ENCODE results near the gene ACKR3. TPM values are rescaled to one million over a fixed set of nuclear protein-coding genes. Genes with fewer than 3 reads are reported as not detected.
A peak's percentile ranks its signal among the peaks of the same experiment; 100 is the strongest.

ACKR3 gene
- polyA plus RNA-seq (2012; ENCODE audit: missing spikeins), result 8.4 TPM

GRCh38 chr2:236569573-236569973 lies at the start of gene ACKR3:
Gene ACKR3 (plus strand): TSS chr2:236569825. CDS start chr2:236580466, 10,641 bp downstream.
- peak; percentile 75 for TF ChIP-seq POLR2AphosphoS5 (IDR thresholded peaks at IDR 0.05; ENCODE audit: low read depth, low read length)
- peak; percentile 81 for TF ChIP-seq POLR2A (IDR thresholded peaks at IDR 0.05; ENCODE audit: low read depth, low read length)
- TF ChIP-seq TAF1 (IDR thresholded peaks at IDR 0.05; ENCODE audit: borderline replicate concordance, low read depth, low read length), result peak; percentile 45; the same call in 1 of the 2 replicates
- DNase-seq (ENCODE audit: insufficient read length) (peak; percentile 63), FAIRE-seq (peak; percentile 99)

GRCh38 chr2:236521556-236521955 lies 48.1 kb upstream of the ACKR3 start:
- FAIRE-seq (no peak), DNase-seq (ENCODE audit: insufficient read length) (no peak)
- no peak for TF ChIP-seq POLR2AphosphoS5 (IDR thresholded peaks at IDR 0.05; ENCODE audit: low read depth, low read length)
- no peak for TF ChIP-seq TAF1 (IDR thresholded peaks at IDR 0.05; ENCODE audit: borderline replicate concordance, low read depth, low read length)
- no peak for TF ChIP-seq POLR2A (IDR thresholded peaks at IDR 0.05; ENCODE audit: low read depth, low read length)

DNA sequence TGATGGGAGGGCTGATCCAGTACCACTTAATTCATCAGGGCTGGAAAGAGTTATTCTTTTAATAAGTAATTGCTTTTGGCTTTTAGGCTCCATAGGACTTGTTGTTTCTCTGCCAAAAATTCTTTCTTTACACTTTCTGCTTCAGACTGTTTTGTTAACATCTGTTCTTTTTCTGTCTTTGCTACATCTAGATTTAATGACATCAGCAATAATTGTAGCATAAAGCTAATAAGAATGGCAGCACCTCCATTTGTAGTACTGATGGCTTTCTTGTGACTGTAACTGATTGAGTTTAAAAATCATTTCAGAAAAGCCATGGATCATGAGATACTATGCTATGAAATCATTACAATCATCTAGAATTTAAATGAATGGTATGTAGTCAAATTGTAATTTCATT lies 46.4 kb upstream of the ACKR3 start:
- no peak for TF ChIP-seq POLR2A (IDR thresholded peaks at IDR 0.05; ENCODE audit: low read depth, low read length)
- no peak for TF ChIP-seq POLR2AphosphoS5 (IDR thresholded peaks at IDR 0.05; ENCODE audit: low read depth, low read length)
- TF ChIP-seq TAF1 (IDR thresholded peaks at IDR 0.05; ENCODE audit: borderline replicate concordance, low read depth, low read length), result no peak
- DNase-seq (ENCODE audit: insufficient read length) (no peak), FAIRE-seq (no peak)

DNA sequence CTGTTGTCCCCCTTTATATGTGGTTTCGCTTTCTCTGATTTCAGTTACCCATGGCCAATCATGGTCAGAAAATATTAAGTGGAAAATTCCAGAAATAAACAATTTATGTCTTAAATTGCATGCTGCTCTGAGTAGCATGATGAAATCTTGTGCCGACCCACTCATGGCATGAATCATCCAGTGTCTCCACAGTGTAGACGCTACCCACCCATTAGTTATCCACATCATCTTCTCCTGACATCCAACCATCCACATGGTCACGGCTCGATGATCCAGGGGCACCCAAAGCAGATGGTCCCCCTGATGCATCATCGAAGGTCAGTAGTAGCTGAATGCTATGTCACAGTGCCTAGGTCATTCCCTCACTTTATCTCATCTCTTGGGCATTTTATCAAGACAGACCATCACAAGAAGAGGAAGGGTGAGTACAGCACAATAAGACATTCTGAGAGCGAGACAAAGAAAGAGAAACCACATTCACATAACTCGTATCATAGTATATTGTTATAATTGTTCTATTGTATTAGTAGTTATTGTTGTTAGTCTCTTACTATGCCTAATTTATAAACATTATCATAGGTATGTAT lies 44.1 kb upstream of the ACKR3 start:
- no peak for FAIRE-seq
- no peak for DNase-seq (ENCODE audit: insufficient read length)
- no peak for TF ChIP-seq POLR2AphosphoS5 (IDR thresholded peaks at IDR 0.05; ENCODE audit: low read depth, low read length)
- TF ChIP-seq TAF1 (IDR thresholded peaks at IDR 0.05; ENCODE audit: borderline replicate concordance, low read depth, low read length), result no peak
- TF ChIP-seq POLR2A (IDR thresholded peaks at IDR 0.05; ENCODE audit: low read depth, low read length), result no peak

GRCh38 chr2:236526455-236527158 lies 43.0 kb upstream of the ACKR3 start:
- no peak for TF ChIP-seq TAF1 (IDR thresholded peaks at IDR 0.05; ENCODE audit: borderline replicate concordance, low read depth, low read length)
- TF ChIP-seq POLR2A (IDR thresholded peaks at IDR 0.05; ENCODE audit: low read depth, low read length), result no peak
- TF ChIP-seq POLR2AphosphoS5 (IDR thresholded peaks at IDR 0.05; ENCODE audit: low read depth, low read length), result no peak
- FAIRE-seq (no peak), DNase-seq (ENCODE audit: insufficient read length) (no peak)

DNA sequence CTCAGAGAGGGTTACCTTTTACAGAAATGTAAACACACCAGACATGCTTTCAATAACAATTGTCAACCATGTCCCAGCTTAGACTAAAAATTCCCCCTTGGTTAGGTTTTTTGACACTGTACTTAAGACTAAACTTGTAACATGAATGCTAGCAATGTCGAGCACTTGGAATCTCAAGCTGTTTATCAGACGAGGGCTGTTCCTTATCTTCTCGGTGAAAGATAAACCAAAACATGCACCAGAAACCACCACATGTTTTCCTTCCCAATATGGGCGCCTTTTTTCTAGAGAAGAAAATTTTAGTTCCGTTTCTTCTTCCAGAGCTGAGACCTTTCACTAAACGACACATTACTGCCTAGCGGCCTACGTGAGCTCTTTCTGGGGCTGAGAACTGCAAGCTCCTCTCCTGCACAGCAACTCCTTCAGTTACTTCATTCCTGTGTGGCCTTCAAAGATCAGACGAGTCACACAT lies 42.4 kb upstream of the ACKR3 start:
- DNase-seq (ENCODE audit: insufficient read length), result no peak
- FAIRE-seq, result no peak

DNA sequence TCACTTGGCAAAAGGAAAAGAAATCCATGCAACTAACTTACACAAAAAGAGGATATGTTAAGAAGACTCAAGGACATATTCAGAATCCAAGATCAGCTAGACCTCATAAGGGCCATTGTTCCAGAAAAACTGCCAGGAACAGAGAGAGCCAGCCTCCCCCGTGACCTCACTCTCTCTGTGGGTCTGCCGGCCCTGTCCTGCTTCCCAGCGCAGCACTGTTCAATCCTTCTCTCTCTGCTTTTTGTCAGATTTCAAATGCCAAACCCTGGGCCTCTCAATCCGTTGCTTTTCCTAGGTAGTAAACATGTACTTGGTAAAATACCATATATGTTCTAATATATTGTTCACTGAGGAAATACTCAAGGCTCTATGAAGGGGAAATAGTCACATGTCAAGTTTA lies 40.0 kb upstream of the ACKR3 start:
- FAIRE-seq (no peak), DNase-seq (ENCODE audit: insufficient read length) (no peak)
- TF ChIP-seq POLR2AphosphoS5 (IDR thresholded peaks at IDR 0.05; ENCODE audit: low read depth, low read length) (no peak), POLR2A (IDR thresholded peaks at IDR 0.05; ENCODE audit: low read depth, low read length) (no peak), TAF1 (IDR thresholded peaks at IDR 0.05; ENCODE audit: borderline replicate concordance, low read depth, low read length) (no peak)

More for the DNA sequence above, 42.4 kb upstream of the ACKR3 start:
- TF ChIP-seq POLR2A (IDR thresholded peaks at IDR 0.05; ENCODE audit: low read depth, low read length) (no peak), POLR2AphosphoS5 (IDR thresholded peaks at IDR 0.05; ENCODE audit: low read depth, low read length) (no peak), TAF1 (IDR thresholded peaks at IDR 0.05; ENCODE audit: borderline replicate concordance, low read depth, low read length) (no peak)

- no peak for FAIRE-seq
- no peak for TF ChIP-seq POLR2A (IDR thresholded peaks at IDR 0.05; ENCODE audit: low read depth, low read length)
- no peak for TF ChIP-seq TAF1 (IDR thresholded peaks at IDR 0.05; ENCODE audit: borderline replicate concordance, low read depth, low read length)
- no peak for TF ChIP-seq POLR2AphosphoS5 (IDR thresholded peaks at IDR 0.05; ENCODE audit: low read depth, low read length)
Measured at GRCh38 chr2:236530512-236530911, 39.1 kb upstream of the ACKR3 start.

GRCh38 chr2:236531195-236531594 lies 38.4 kb upstream of the ACKR3 start:
- no peak for FAIRE-seq
- no peak for DNase-seq (ENCODE audit: insufficient read length)
- TF ChIP-seq TAF1 (IDR thresholded peaks at IDR 0.05; ENCODE audit: borderline replicate concordance, low read depth, low read length) (no peak), POLR2A (IDR thresholded peaks at IDR 0.05; ENCODE audit: low read depth, low read length) (no peak), POLR2AphosphoS5 (IDR thresholded peaks at IDR 0.05; ENCODE audit: low read depth, low read length) (no peak)

More at GRCh38 chr2:236530512-236530911, 39.1 kb upstream of the ACKR3 start:
- no peak for DNase-seq (ENCODE audit: insufficient read length)

DNA sequence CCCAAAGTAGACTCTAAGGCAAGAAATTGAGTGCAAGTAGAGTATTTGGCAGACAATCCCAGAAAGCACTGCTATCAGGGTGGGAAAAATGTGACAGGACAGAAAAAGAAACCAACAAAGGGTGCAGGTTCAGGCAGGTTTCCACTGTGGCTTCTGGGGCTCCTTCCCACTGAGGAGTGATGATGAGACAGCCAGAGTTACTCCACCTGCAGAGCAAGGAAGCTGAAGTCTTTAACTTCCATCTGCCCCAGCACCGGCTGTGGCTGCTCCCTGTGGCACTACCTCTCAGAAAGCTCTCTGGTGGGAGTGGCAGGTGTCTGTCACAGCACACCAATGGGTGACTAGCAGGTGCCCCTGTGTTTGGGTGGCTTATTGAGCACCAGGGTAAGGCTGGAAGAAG lies 37.6 kb upstream of the ACKR3 start:
- FAIRE-seq (no peak), DNase-seq (ENCODE audit: insufficient read length) (no peak)
- TF ChIP-seq TAF1 (IDR thresholded peaks at IDR 0.05; ENCODE audit: borderline replicate concordance, low read depth, low read length), result no peak
- no peak for TF ChIP-seq POLR2AphosphoS5 (IDR thresholded peaks at IDR 0.05; ENCODE audit: low read depth, low read length)
- no peak for TF ChIP-seq POLR2A (IDR thresholded peaks at IDR 0.05; ENCODE audit: low read depth, low read length)

- FAIRE-seq, result no peak
- TF ChIP-seq TAF1 (IDR thresholded peaks at IDR 0.05; ENCODE audit: borderline replicate concordance, low read depth, low read length) (no peak), POLR2AphosphoS5 (IDR thresholded peaks at IDR 0.05; ENCODE audit: low read depth, low read length) (no peak), POLR2A (IDR thresholded peaks at IDR 0.05; ENCODE audit: low read depth, low read length) (no peak)
- DNase-seq (ENCODE audit: insufficient read length), result no peak
Measured at GRCh38 chr2:236533343-236533742, 36.3 kb upstream of the ACKR3 start.

- DNase-seq (ENCODE audit: insufficient read length) (no peak), FAIRE-seq (no peak)
- TF ChIP-seq TAF1 (IDR thresholded peaks at IDR 0.05; ENCODE audit: borderline replicate concordance, low read depth, low read length) (no peak), POLR2AphosphoS5 (IDR thresholded peaks at IDR 0.05; ENCODE audit: low read depth, low read length) (no peak), POLR2A (IDR thresholded peaks at IDR 0.05; ENCODE audit: low read depth, low read length) (no peak)
Measured at GRCh38 chr2:236535024-236535423, 34.6 kb upstream of the ACKR3 start.
